Neuron (in vitro differentiated cells): ENCODE measurements around the gene ARHGEF33.

ENCODE experiments used
- H2AFZ ChIP-seq: one replicate; pipeline ENCODE4 v1.6.1; 2013; ENCODE audit warnings: low read depth, mild to moderate bottlenecking, inconsistent platforms, low read length, moderate library complexity
- H3K27me3 ChIP-seq: one replicate; pipeline ENCODE4 v1.6.1; 2013; ENCODE audit warnings: low read length; ENCODE audit not compliant: insufficient read depth
- H3K36me3 ChIP-seq: one replicate; pipeline ENCODE4 v1.6.1; 2013; ENCODE audit warnings: low read length; ENCODE audit not compliant: insufficient read depth
- H3K4me1 ChIP-seq: one replicate; pipeline ENCODE4 v1.6.1; 2013; ENCODE audit warnings: low read length; ENCODE audit not compliant: insufficient read depth
- H3K4me3 ChIP-seq: 2 replicates; pipeline ENCODE4 v1.5.1; 2013; ENCODE audit warnings: mild to moderate bottlenecking, low read length, moderate library complexity
- H3K9me3 ChIP-seq: one replicate; pipeline ENCODE4 v1.6.1; 2013; ENCODE audit warnings: low read length

Gene ARHGEF33

GRCh38 chr2:38948387-38948882 lies 58.8 kb downstream of the ARHGEF33 start:
- Histone ChIP-seq H3K4me3 (no peak overlapping the region), H3K9me3 (peaks cover 2% of the 10 kb centered on the region), H3K36me3 (no peaks in the 10 kb centered on the region), H3K27me3 (no peaks in the 10 kb centered on the region), H3K4me1 (peaks cover 8% of the 10 kb centered on the region), H2AFZ (no peak overlapping the region)

- no peaks in the 10 kb centered on the region for H3K27me3 ChIP-seq
- no peaks in the 10 kb centered on the region for H3K36me3 ChIP-seq
- H3K4me3 ChIP-seq, result no peak overlapping the region
- peaks cover 2% of the 10 kb centered on the region for H3K9me3 ChIP-seq
- peaks cover 4% of the 10 kb centered on the region for H3K4me1 ChIP-seq
- H2AFZ ChIP-seq, result no peak overlapping the region
Observed at GRCh38 chr2:38948995-38949394, 59.3 kb downstream of the ARHGEF33 start.

- Histone ChIP-seq H3K4me1 (no peaks in the 10 kb centered on the region), H3K4me3 (no peak overlapping the region), H3K9me3 (peaks cover 2% of the 10 kb centered on the region), H3K36me3 (no peaks in the 10 kb centered on the region), H3K27me3 (no peaks in the 10 kb centered on the region), H2AFZ (no peak overlapping the region)
Observed at GRCh38 chr2:38951766-38952165, 62.1 kb downstream of the ARHGEF33 start.

- H2AFZ ChIP-seq, result no peak overlapping the region
- no peaks in the 10 kb centered on the region for H3K9me3 ChIP-seq
- no peaks in the 10 kb centered on the region for H3K36me3 ChIP-seq
- no peaks in the 10 kb centered on the region for H3K4me1 ChIP-seq
- no peak overlapping the region for H3K4me3 ChIP-seq
- H3K27me3 ChIP-seq, result no peaks in the 10 kb centered on the region
Observed at GRCh38 chr2:38957972-38958371, 68.3 kb downstream of the ARHGEF33 start.

- H2AFZ ChIP-seq, result no peak overlapping the region
- no peaks in the 10 kb centered on the region for H3K36me3 ChIP-seq
- no peak overlapping the region for H3K4me3 ChIP-seq
- no peaks in the 10 kb centered on the region for H3K4me1 ChIP-seq
- H3K9me3 ChIP-seq, result no peaks in the 10 kb centered on the region
- no peaks in the 10 kb centered on the region for H3K27me3 ChIP-seq
Observed at GRCh38 chr2:38959466-38959865, 69.8 kb downstream of the ARHGEF33 start.

GRCh38 chr2:38959938-38960608 lies 70.4 kb downstream of the ARHGEF33 start:
- Histone ChIP-seq H3K27me3 (no peaks in the 10 kb centered on the region), H2AFZ (no peak overlapping the region), H3K9me3 (no peaks in the 10 kb centered on the region), H3K36me3 (no peaks in the 10 kb centered on the region), H3K4me1 (no peaks in the 10 kb centered on the region), H3K4me3 (no peak overlapping the region)

GRCh38 chr2:38960609-38961320 lies 71.1 kb downstream of the ARHGEF33 start:
- H3K4me3 ChIP-seq, result no peak overlapping the region
- H3K27me3 ChIP-seq, result no peaks in the 10 kb centered on the region
- no peak overlapping the region for H2AFZ ChIP-seq
- no peaks in the 10 kb centered on the region for H3K36me3 ChIP-seq
- H3K4me1 ChIP-seq, result no peaks in the 10 kb centered on the region
- H3K9me3 ChIP-seq, result no peaks in the 10 kb centered on the region

- no peaks in the 10 kb centered on the region for H3K4me1 ChIP-seq
- no peaks in the 10 kb centered on the region for H3K27me3 ChIP-seq
- H3K9me3 ChIP-seq, result no peaks in the 10 kb centered on the region
- no peak overlapping the region for H2AFZ ChIP-seq
- no peaks in the 10 kb centered on the region for H3K36me3 ChIP-seq
- H3K4me3 ChIP-seq, result no peak overlapping the region
Observed at GRCh38 chr2:38966006-38966405, 76.3 kb downstream of the ARHGEF33 start.

GRCh38 chr2:38966678-38967077 lies 77.0 kb downstream of the ARHGEF33 start:
- Histone ChIP-seq H2AFZ (no peak overlapping the region), H3K4me3 (no peak overlapping the region), H3K4me1 (no peaks in the 10 kb centered on the region), H3K36me3 (no peaks in the 10 kb centered on the region), H3K27me3 (no peaks in the 10 kb centered on the region), H3K9me3 (no peaks in the 10 kb centered on the region)

- no peaks in the 10 kb centered on the region for H3K4me1 ChIP-seq
- H3K9me3 ChIP-seq, result no peaks in the 10 kb centered on the region
- no peak overlapping the region for H2AFZ ChIP-seq
- no peaks in the 10 kb centered on the region for H3K27me3 ChIP-seq
- H3K36me3 ChIP-seq, result no peaks in the 10 kb centered on the region
- H3K4me3 ChIP-seq, result no peak overlapping the region
Observed at GRCh38 chr2:38968021-38968420, 78.3 kb downstream of the ARHGEF33 start.

- no peaks in the 10 kb centered on the region for H3K27me3 ChIP-seq
- no peaks in the 10 kb centered on the region for H3K4me1 ChIP-seq
- H2AFZ ChIP-seq, result no peak overlapping the region
- H3K36me3 ChIP-seq, result peaks cover 4% of the 10 kb centered on the region
- H3K9me3 ChIP-seq, result no peaks in the 10 kb centered on the region
- no peak overlapping the region for H3K4me3 ChIP-seq
Observed at GRCh38 chr2:38971377-38971776, 81.7 kb downstream of the ARHGEF33 start.

- no peaks in the 10 kb centered on the region for H3K4me1 ChIP-seq
- H3K36me3 ChIP-seq, result peaks cover 4% of the 10 kb centered on the region
Observed at GRCh38 chr2:38973266-38973665, 83.6 kb downstream of the ARHGEF33 start.

GRCh38 chr2:38975042-38975441 lies 85.4 kb downstream of the ARHGEF33 start:
- Histone ChIP-seq H3K4me1 (no peaks in the 10 kb centered on the region), H3K27me3 (no peaks in the 10 kb centered on the region), H3K9me3 (no peaks in the 10 kb centered on the region), H3K4me3 (no peak overlapping the region), H2AFZ (no peak overlapping the region), H3K36me3 (peaks cover 4% of the 10 kb centered on the region)

More at GRCh38 chr2:38973266-38973665, 83.6 kb downstream of the ARHGEF33 start:
- Histone ChIP-seq H3K9me3 (no peaks in the 10 kb centered on the region), H3K4me3 (no peak overlapping the region), H3K27me3 (no peaks in the 10 kb centered on the region), H2AFZ (no peak overlapping the region)
